ENCODE data around the gene FAM219B. TPM values are rescaled to one million over a fixed set of nuclear protein-coding genes. Genes with fewer than 3 reads are reported as not detected.

The FAM219B gene
- total and polyA plus RNA-seq, 2 of the 8 experiments (the other 6 are each of a cell fraction or from before 2014, with no cell fraction given) = 57.1 to 66.6 TPM

GRCh38 chr15:74908635-74909034 is 2.0 kb upstream of the FAM219B start:
- Histone ChIP-seq H3K14ac (ENCODE audit: insufficient read length) (no peak overlapping the region), H3K23ac (ENCODE audit: insufficient read length) (no peak overlapping the region), H2AK5ac (ENCODE audit: low read depth, low read length) (no peak overlapping the region), H3K9me3 (ENCODE audit: insufficient read depth in 2 of 2, low read depth in 1 of 2, low read length in 1 of 2) (no peaks in the 10 kb centered on the region), H3K4ac (replicated peaks; ENCODE audit: insufficient read length, low read depth, low read length) (no peak overlapping the region), H2BK5ac (ENCODE audit: low read depth, low read length) (no peak overlapping the region), H3K36me3 (ENCODE audit: control insufficient read depth in 2 of 4, insufficient read depth in 4 of 4, low read length in 3 of 4) (peaks cover 4 to 29% (median 17%) of the 10 kb centered on the region in 4 experiments; a peak in 7 of 8 replicates), H2AFZ (ENCODE audit: low read length) (no peak overlapping the region), H2BK15ac (ENCODE audit: low read length) (no peak overlapping the region), H2BK120ac (replicated peaks; ENCODE audit: low read depth, low read length) (no peak overlapping the region), H3K27ac (ENCODE audit: low read depth, low read length) (no peak overlapping the region), H3K4me3 (ENCODE audit: extremely low read depth in 1 of 4, insufficient read depth in 2 of 4, low read depth in 3 of 4, low read length in 4 of 4) (no peak overlapping the region), H3K4me1 (replicated peaks in 1 of 4; ENCODE audit: control insufficient read depth in 3 of 4, insufficient read depth in 4 of 4, low read length in 3 of 4) (peaks cover 2 to 4% (median 3%) of the 10 kb centered on the region in 4 experiments), H3K79me2 (ENCODE audit: control insufficient read depth in 1 of 2, insufficient read depth in 2 of 2, low read length in 2 of 2) (peaks cover 0 to 15% of the 10 kb centered on the region in 2 experiments; a peak in 2 of 4 replicates), H2BK12ac (ENCODE audit: low read depth, low read length) (no peak overlapping the region), H3K23me2 (ENCODE audit: low read depth, low read length) (peaks cover 6% of the 10 kb centered on the region; the same call in 1 of the 2 replicates), H3K27me3 (replicated peaks in 1 of 4; ENCODE audit: control insufficient read depth in 3 of 4, extremely low read depth in 1 of 4, insufficient read depth in 3 of 4, low read length in 3 of 4) (no peaks in the 10 kb centered on the region), H4K8ac (ENCODE audit: extremely low read depth, insufficient read depth, low read length) (no peak overlapping the region), H3K9ac (replicated peaks in 1 of 4; ENCODE audit: extremely low read depth in 1 of 4, low read depth in 3 of 4, low read length in 3 of 4) (no peak overlapping the region), H2BK20ac (ENCODE audit: low read length) (no peak overlapping the region), H3K4me2 (ENCODE audit: insufficient read depth in 1 of 2, low read depth in 2 of 2, low read length in 2 of 2) (no peak overlapping the region), H4K5ac (ENCODE audit: insufficient read length, low read depth, low read length) (no peak overlapping the region), H4K91ac (replicated peaks; ENCODE audit: insufficient read length, low read length) (no peak overlapping the region), H3K18ac (ENCODE audit: extremely low read depth, low read length) (no peak overlapping the region), H3K56ac (replicated peaks; ENCODE audit: insufficient read length, low read depth, low read length) (no peak overlapping the region), H3K79me1 (ENCODE audit: low read depth, low read length) (no peaks in the 10 kb centered on the region), H4K20me1 (replicated peaks in 1 of 2; ENCODE audit: control insufficient read depth in 1 of 2, insufficient read depth in 2 of 2, low read length in 2 of 2) (no peaks in the 10 kb centered on the region)
- TF ChIP-seq SIRT6 (IDR thresholded peaks at IDR 0.05; ENCODE audit: low read length) = no peak
- no peak for TF ChIP-seq NRF1 (IDR thresholded peaks at IDR 0.05; ENCODE audit: low read depth, low read length)
- TF ChIP-seq RFX5 (IDR thresholded peaks at IDR 0.05; ENCODE audit: borderline replicate concordance, low read depth, low read length) = no peak
- TF ChIP-seq SP4 (IDR thresholded peaks at IDR 0.05; ENCODE audit: low read length) = no peak
- no peak for TF ChIP-seq TCF12 (IDR thresholded peaks at IDR 0.05; ENCODE audit: low read depth, low read length)
- no peak for TF ChIP-seq TAF7 (optimal IDR thresholded peaks at IDR 0.05; ENCODE audit: borderline replicate concordance, low read depth, low read length)
- TF ChIP-seq CHD2 (IDR thresholded peaks at IDR 0.05; ENCODE audit: low read length) = no peak
- TF ChIP-seq GTF2F1 (IDR thresholded peaks at IDR 0.05; ENCODE audit: borderline replicate concordance, low read depth, low read length) = no peak
- TF ChIP-seq HDAC2 (IDR thresholded peaks at IDR 0.05; ENCODE audit: borderline replicate concordance in 1 of 2, low read depth in 2 of 2, low read length in 2 of 2) = no peak
- no peak for TF ChIP-seq NANOG (IDR thresholded peaks at IDR 0.05; ENCODE audit: insufficient read depth, low read depth, low read length, poor library complexity, severe bottlenecking)
- no peak for TF ChIP-seq CBX8 (IDR thresholded peaks at IDR 0.05; ENCODE audit: borderline replicate concordance, low read depth, low read length)
- TF ChIP-seq CBX5 (IDR thresholded peaks at IDR 0.05; ENCODE audit: low read depth, low read length) = no peak
- no peak for TF ChIP-seq POU5F1 (IDR thresholded peaks at IDR 0.05; ENCODE audit: low read depth, low read length)
- POLR2A ChIA-PET (ENCODE audit: partially characterized antibody) = interaction anchor here (0.6 to 11.9 kb wide), 5 partner anchors 9 to 182 kb away, joined by 3 to 116 read pairs (median 3); partner anchors contain the start of gene MPI
- FAIRE-seq (no peak), DNase-seq (ENCODE audit: low read depth in 1 of 2, low spot score in 2 of 2) (no peak)
- CTCF ChIA-PET (ENCODE audit: partially characterized antibody) = interaction anchor here (1.0 to 1.4 kb wide), 4 partner anchors 42 to 86 kb away, joined by 3 to 7 read pairs (median 3); partner anchors contain the start of gene SCAMP5
- 96% methylated on average over 4 of the region's 4 CpGs; no CpG with 5 or more reads in 1 of the 2 experiments for WGBS, 2 experiments (ENCODE audit: extremely low coverage in 1 of 2, insufficient coverage in 1 of 2, insufficient read length in 1 of 2, insufficient replicate concordance in 2 of 2, low coverage in 1 of 2, low lambda C conversion rate in 2 of 2, missing lambda C conversion rate in 1 of 2)

All from H1 (cell line).